ENCODE data around the gene UTRN.

UTRN gene

GRCh38 chr6:144334150-144334708 lies 49.1 kb downstream of the UTRN start:
- peak; percentile 81 for FAIRE-seq
- peak; percentile 33 for DNase-seq (ENCODE audit: extremely low spot score, insufficient read length, low read depth)

Data from GM18507 (cell line).